HCT116 (cell line): Measurements from ENCODE around the gene ANKRD13D. TPM values are rescaled to one million over a fixed set of nuclear protein-coding genes. Genes with fewer than 3 reads are reported as not detected.

Experiments
- ATAC-seq: fragments of 200-7000 bp; cut with Tn5 transposase; 2 replicates; pipeline ENCODE4 v1.9.1; 2020; ENCODE audit warnings: mild to moderate bottlenecking, moderate library complexity
- BruUV-seq: library from RNA; stranded (reverse); fragments of 400-500 nt; replicated peaks from 2 replicates; lab custom pipeline; 2021; lab: Mats Ljungman, UMichigan
- CTCF ChIA-PET: fragments of 300-600 bp; sonication (Branson Sonifier 250); formaldehyde crosslinking; loops from one replicate; lab custom pipeline; 2021; ENCODE audit warnings: antibody characterized with exemption; lab: Charles Lee
- POLR2A ChIA-PET: fragments of 300-600, 350-600 bp; sonication (Branson Sonifier 250); formaldehyde crosslinking; loops from one replicate; lab custom pipeline; 2021; ENCODE audit warnings: antibody characterized with exemption; lab: Charles Lee
- RAD21 ChIA-PET, 2 experiments: fragments of 300-600 bp; sonication (Branson Sonifier 250); formaldehyde crosslinking; loops; one replicate each; lab custom pipeline; 2023; ENCODE audit warnings: low total read pairs in 2 of 2; ENCODE audit not compliant: uncharacterized antibody in 2 of 2, unreplicated experiment in 2 of 2, low non-redundant PET in 1 of 2; lab: Charles Lee
- DNase-seq: peaks from one replicate; pipeline ENCODE4 v3.0.0-alpha.2; 2010; ENCODE audit warnings: low read depth, low spot score
- H2AFZ ChIP-seq: fragments of 200-600 bp; shearing (Covaris generic), sonication (generic); 2 replicates; pipeline ENCODE4 v1.6.1; 2017; ENCODE audit warnings: low read depth, mixed run types, mixed read lengths, antibody characterized with exemption, low read length; ENCODE audit not compliant: poor library complexity, severe bottlenecking
- H3K27ac ChIP-seq: 2 replicates; pipeline ENCODE4 v1.5.1; 2012; ENCODE audit warnings: low read depth, low read length
- H3K27me3 ChIP-seq: fragments of 200-600 bp; sonication (generic); 2 replicates; pipeline ENCODE4 v1.6.1; 2016; ENCODE audit warnings: mixed run types, low read length, mixed read lengths; ENCODE audit not compliant: insufficient read depth
- H3K36me3 ChIP-seq, 2 experiments: fragments of 200-500 bp in 1 of 2; fragments of 200-600 bp in 1 of 2; sonication (Bioruptor generic) in 1 of 2; sonication (generic) in 1 of 2; 2 replicates each; pipeline versions ENCODE4 v1.5.1 to v1.6.1; 2014 to 2016; ENCODE audit warnings: low read length in 2 of 2, inconsistent platforms in 1 of 2, mixed read lengths in 1 of 2, mixed run types in 1 of 2; ENCODE audit not compliant: insufficient read depth in 2 of 2, control insufficient read depth in 1 of 2
- H3K4me1 ChIP-seq, 2 experiments: fragments of 200-600 bp in 1 of 2; sonication (generic) in 1 of 2; 2 replicates each; pipeline versions ENCODE4 v1.5.1 to v1.6.1; 2012 to 2017; ENCODE audit warnings: low read length in 2 of 2, inconsistent platforms in 1 of 2, mild to moderate bottlenecking in 1 of 2, mixed read lengths in 1 of 2, mixed run types in 1 of 2, moderate library complexity in 1 of 2; ENCODE audit not compliant: insufficient read depth in 2 of 2, control insufficient read depth in 1 of 2
- H3K4me2 ChIP-seq: fragments of 200-600 bp; sonication (generic); 2 replicates; pipeline ENCODE4 v1.6.1; 2017; ENCODE audit warnings: mixed run types, low read length, mixed read lengths
- H3K4me3 ChIP-seq, 2 experiments: fragments of 200-600 bp in 1 of 2; sonication (generic) in 1 of 2; replicated peaks in 1 of 2; 2 replicates each; pipeline ENCODE4 v1.5.1; 2011 to 2016; ENCODE audit warnings: low read length in 2 of 2, control low read depth in 1 of 2, low read depth in 1 of 2, mild to moderate bottlenecking in 1 of 2, mixed read lengths in 1 of 2, mixed run types in 1 of 2
- H3K79me2 ChIP-seq: fragments of 200-600 bp; sonication (generic); 2 replicates; pipeline ENCODE4 v1.6.1; 2017; ENCODE audit warnings: mild to moderate bottlenecking, mixed run types, low read length, moderate library complexity, mixed read lengths; ENCODE audit not compliant: insufficient read depth
- H3K9ac ChIP-seq: fragments of 200-600 bp; sonication (generic); 2 replicates; pipeline ENCODE4 v1.6.1; 2016; ENCODE audit warnings: low read length, mixed read lengths
- H3K9me2 ChIP-seq: fragments of 200-600 bp; sonication (generic), shearing (Covaris generic); 2 replicates; pipeline ENCODE4 v1.6.1; 2017; ENCODE audit warnings: mixed run types, mild to moderate bottlenecking, moderate library complexity; ENCODE audit not compliant: insufficient read depth
- H3K9me3 ChIP-seq, 2 experiments: fragments of 200-500 bp in 1 of 2; fragments of 200-600 bp in 1 of 2; sonication (Bioruptor generic) in 1 of 2; sonication (generic) in 1 of 2; 2 replicates each; pipeline ENCODE4 v1.6.1; 2014 to 2017; ENCODE audit warnings: low read length in 2 of 2, mixed read lengths in 2 of 2, inconsistent platforms in 1 of 2, low read depth in 1 of 2, mild to moderate bottlenecking in 1 of 2, mixed run types in 1 of 2, moderate library complexity in 1 of 2; ENCODE audit not compliant: control insufficient read depth in 1 of 2, insufficient read depth in 1 of 2
- H4K20me1 ChIP-seq: fragments of 200-600 bp; sonication (generic), shearing (Covaris generic); 2 replicates; pipeline ENCODE4 v1.6.1; 2017; ENCODE audit warnings: mixed run types, mild to moderate bottlenecking, moderate library complexity; ENCODE audit not compliant: insufficient read depth
- ATF3 ChIP-seq: IDR thresholded peaks from 2 replicates; pipeline ENCODE4 v1.6.1; 2012
- CBX3 ChIP-seq: IDR thresholded peaks from 2 replicates; pipeline ENCODE4 v1.6.1; 2012; ENCODE audit warnings: low read depth
- CEBPB ChIP-seq: IDR thresholded peaks from 2 replicates; pipeline ENCODE4 v1.6.1; 2012; ENCODE audit warnings: low read depth
- EGR1 ChIP-seq: IDR thresholded peaks from 2 replicates; pipeline ENCODE4 v1.6.1; 2012; ENCODE audit warnings: low read depth
- EZH2 ChIP-seq: fragments of 200-600 bp; sonication (generic); IDR thresholded peaks from 2 replicates; pipeline ENCODE4 v1.6.1; 2017; ENCODE audit warnings: antibody characterized with exemption, mixed run types
- EZH2phosphoT487 ChIP-seq: fragments of 200-600 bp; IDR thresholded peaks from 2 replicates; pipeline ENCODE4 v1.6.1; 2018; ENCODE audit warnings: antibody characterized with exemption, borderline replicate concordance
- FOSL1 ChIP-seq: IDR thresholded peaks from 2 replicates; pipeline ENCODE4 v1.6.1; 2012; ENCODE audit warnings: low read depth
- MAX ChIP-seq: IDR thresholded peaks from 2 replicates; pipeline ENCODE4 v1.6.1; 2012
- POLR2A ChIP-seq: IDR thresholded peaks from 2 replicates; pipeline ENCODE4 v1.7.0; 2011; ENCODE audit warnings: borderline replicate concordance; ENCODE audit not compliant: insufficient read depth, insufficient read length; ENCODE audit errors: extremely low read depth
- POLR2AphosphoS5 ChIP-seq: IDR thresholded peaks from 2 replicates; pipeline ENCODE4 v1.6.1; 2011; ENCODE audit warnings: mild to moderate bottlenecking, low read depth, low read length, moderate library complexity
- RAD21 ChIP-seq: IDR thresholded peaks from 2 replicates; pipeline ENCODE4 v1.6.1; 2012; ENCODE audit warnings: low read depth, mild to moderate bottlenecking
- REST ChIP-seq: IDR thresholded peaks from 2 replicates; pipeline ENCODE4 v1.6.1; 2012; ENCODE audit warnings: low read depth
- SIN3A ChIP-seq: IDR thresholded peaks from 2 replicates; pipeline ENCODE4 v1.6.1; 2012; ENCODE audit warnings: low read depth
- SP1 ChIP-seq: IDR thresholded peaks from 2 replicates; pipeline ENCODE4 v1.6.1; 2012; ENCODE audit warnings: low read depth
- SRF ChIP-seq: IDR thresholded peaks from 2 replicates; pipeline ENCODE4 v1.6.1; 2012; ENCODE audit warnings: low read depth
- TCF7L2 ChIP-seq: IDR thresholded peaks from 2 replicates; pipeline ENCODE4 v1.7.0; 2011; ENCODE audit warnings: borderline replicate concordance, inconsistent platforms; ENCODE audit not compliant: insufficient read depth, insufficient read length; ENCODE audit errors: extremely low read depth
- YY1 ChIP-seq: IDR thresholded peaks from 2 replicates; pipeline ENCODE4 v1.6.1; 2011; ENCODE audit warnings: low read length, low read depth, moderate library complexity, mild to moderate bottlenecking; ENCODE audit not compliant: insufficient replicate concordance; ENCODE audit errors: extremely low read depth
- ZBTB33 ChIP-seq: IDR thresholded peaks from 2 replicates; pipeline ENCODE4 v1.6.1; 2011; ENCODE audit warnings: mild to moderate bottlenecking, low read length, moderate library complexity; ENCODE audit not compliant: insufficient replicate concordance; ENCODE audit errors: extremely low read depth
- ZNF274 ChIP-seq: fragments of 200-500 bp; sonication (Bioruptor generic); IDR thresholded peaks from 2 replicates; pipeline ENCODE4 v1.6.1; 2014; ENCODE audit warnings: mild to moderate bottlenecking, low read depth, low read length, inconsistent platforms
- intact Hi-C: fragments of 100-400 bp; cut with micrococcal nuclease; formaldehyde crosslinking; loops from 2 replicates; pipeline ENCODE4 v1.10.0; 2022
- total RNA-seq: library from RNA; stranded (reverse); gene quantifications from one replicate; pipeline ENCODE4 v1.2.1, GENCODE V29; 2021; ENCODE audit not compliant: unreplicated experiment

ANKRD13D gene
- total RNA-seq, 1 experiment from 2014 or later = 61.1 TPM

DNA sequence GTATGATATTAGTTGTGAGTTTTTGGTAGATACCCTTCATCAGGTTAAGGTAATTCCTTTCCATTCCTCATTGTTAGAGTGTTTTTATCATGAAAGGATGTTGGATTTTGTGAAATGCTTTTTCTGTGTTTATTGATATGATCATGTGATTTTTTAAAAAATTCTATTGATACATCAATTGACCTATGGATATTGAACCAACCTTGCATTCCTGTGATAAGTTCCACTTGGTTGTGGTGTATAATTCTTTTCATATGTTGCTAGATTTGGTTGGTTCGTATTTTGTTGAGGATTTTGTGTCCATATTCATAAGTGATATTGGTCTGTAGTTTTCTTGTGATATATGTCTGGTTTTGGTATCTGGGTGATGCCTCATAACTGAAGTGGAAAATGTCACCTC, 6.7 kb downstream of the ANKRD13D start:
- Histone ChIP-seq H3K9me3 (peaks cover 0 to 17% of the 10 kb centered on the region in 2 experiments; a peak in 1 of 4 replicates), H3K27me3 (no peaks in the 10 kb centered on the region), H3K79me2 (peaks cover 29% of the 10 kb centered on the region; the same call in 1 of the 2 replicates), H4K20me1 (no peaks in the 10 kb centered on the region), H2AFZ (no peak overlapping the region), H3K4me2 (no peak overlapping the region), H3K36me3 (peaks cover 6 to 44% of the 10 kb centered on the region in 2 experiments; a peak in 2 of 4 replicates), H3K4me1 (0 out of 4 replicates have a peak, but pooled peaks cover 0 to under 1% of the 10 kb centered on the region in 2 experiments), H3K4me3 (no peak overlapping the region), H3K27ac (no peak overlapping the region), H3K9ac (no peak overlapping the region), H3K9me2 (no peaks in the 10 kb centered on the region)
- RAD21 ChIA-PET = no interaction called here
- no peak for ATAC-seq
- intact Hi-C loops = no loop called here
- POLR2A ChIA-PET = no interaction called here
- no peak for TF ChIP-seq MAX
- no peak for TF ChIP-seq ZNF274
- TF ChIP-seq EZH2phosphoT487 = no peak
- TF ChIP-seq YY1 = no peak
- TF ChIP-seq REST = no peak
- no peak for TF ChIP-seq CBX3
- TF ChIP-seq POLR2A = no peak
- TF ChIP-seq ZBTB33 = no peak
- no peak for TF ChIP-seq SP1
- no peak for TF ChIP-seq RAD21
- no peak for TF ChIP-seq POLR2AphosphoS5
- TF ChIP-seq CEBPB = no peak
- no peak for TF ChIP-seq TCF7L2
- no peak for TF ChIP-seq EGR1
- TF ChIP-seq ATF3 = no peak
- no peak for TF ChIP-seq SIN3A
- no peak for TF ChIP-seq FOSL1
- no peak for TF ChIP-seq SRF
- TF ChIP-seq EZH2 = no peak
- BruUV-seq = no TSS peak
- no peak for DNase-seq
- CTCF ChIA-PET = no interaction called here
